A549 (cell line): ENCODE results near the gene PDE3A. TPM values are rescaled to one million over a fixed set of nuclear protein-coding genes. Genes with fewer than 3 reads are reported as not detected.

ENCODE experiments used
- ATAC-seq, 2 experiments: fragments of 200-7000 bp in 1 of 2; fragments of >200 bp in 1 of 2; cut with Nextera tagmentation in 1 of 2; cut with Tn5 transposase in 1 of 2; 3 replicates each; pipeline versions ENCODE4 v1.8.0 to v1.9.1; 2018 to 2020; ENCODE audit warnings: mild to moderate bottlenecking in 1 of 2, moderate library complexity in 1 of 2
- CTCF ChIA-PET: fragments of 300-600 bp; sonication (Branson Sonifier 250); formaldehyde crosslinking; extraction: SDS; loops from one replicate; lab custom pipeline; 2021; ENCODE audit warnings: antibody characterized with exemption, inconsistent platforms; lab: Yijun Ruan, JAX
- POLR2A ChIA-PET: fragments of 350-600 bp; formaldehyde crosslinking; extraction: SDS; loops from one replicate; lab custom pipeline; 2021; ENCODE audit warnings: antibody characterized with exemption, inconsistent platforms; lab: Yijun Ruan, JAX
- DNase-seq, 2 experiments: peaks; one replicate each; pipeline versions ENCODE4 v3.0.0 to v3.0.0-alpha.2; 2011 to 2016; ENCODE audit warnings: low read depth in 1 of 2, low spot score in 1 of 2
- FAIRE-seq: peaks from 2 replicates; lab custom pipeline; 2011; peaks lifted over from hg19 to GRCh38; lab: Jason Lieb, UNC
- H3K27ac ChIP-seq, 2 experiments: fragments of >200 bp; sonication (Bioruptor Twin); formaldehyde crosslinking; 3 replicates each; pipeline ENCODE4 v1.5.1; 2016 to 2017
- H3K4me1 ChIP-seq: fragments of >200 bp; sonication (Bioruptor Twin); formaldehyde crosslinking; 3 replicates; pipeline ENCODE4 v1.6.1; 2016
- H3K4me2 ChIP-seq: fragments of >200 bp; sonication (Bioruptor Twin); formaldehyde crosslinking; 3 replicates; pipeline ENCODE4 v1.6.1; 2016
- H3K4me3 ChIP-seq: fragments of >200 bp; sonication (Bioruptor Twin); formaldehyde crosslinking; 3 replicates; pipeline ENCODE4 v1.5.1; 2016
- H3K9me3 ChIP-seq: fragments of >200 bp; sonication (Bioruptor Twin); formaldehyde crosslinking; 3 replicates; pipeline ENCODE4 v1.6.1; 2016
- ATOH8 ChIP-seq: fragments of 250-450 bp; sonication (Bioruptor Pico); IDR thresholded peaks from 2 replicates; pipeline ENCODE4 v1.5.0; 2020; ENCODE audit warnings: low read depth, mild to moderate bottlenecking, moderate library complexity
- CEBPB ChIP-seq, 2 experiments: fragments of >200 bp in 1 of 2; sonication (Bioruptor Twin) in 1 of 2; formaldehyde crosslinking in 1 of 2; IDR thresholded peaks; 2 replicates each; pipeline ENCODE4 v1.6.1; 2012 to 2016
- CTCF ChIP-seq: fragments of >200 bp; sonication (Bioruptor Twin); formaldehyde crosslinking; IDR thresholded peaks from 3 replicates; pipeline ENCODE4 v1.5.1; 2016
- EHF ChIP-seq: fragments of 250-450 bp; sonication (Bioruptor Pico); IDR thresholded peaks from 2 replicates; pipeline ENCODE4 v1.5.0; 2020; ENCODE audit warnings: mild to moderate bottlenecking
- FOSL2 ChIP-seq, 2 experiments: fragments of 450-650 bp in 1 of 2; fragments of >200 bp in 1 of 2; sonication (Bioruptor Twin) in 1 of 2; formaldehyde crosslinking; IDR thresholded peaks; 2 replicates each; pipeline versions ENCODE4 v1.5.0 to v1.6.1; 2016 to 2020; ENCODE audit warnings: mild to moderate bottlenecking in 1 of 2, moderate library complexity in 1 of 2
- FOXS1 ChIP-seq: fragments of 250-450 bp; sonication (Bioruptor Pico); IDR thresholded peaks from 2 replicates; pipeline ENCODE4 v1.5.0; 2020; ENCODE audit warnings: mild to moderate bottlenecking, moderate library complexity
- GATA3 ChIP-seq: IDR thresholded peaks from 2 replicates; pipeline ENCODE4 v1.6.1; 2012; ENCODE audit warnings: borderline replicate concordance
- HOXA7 ChIP-seq: fragments of 250-450 bp; sonication (Bioruptor Pico); IDR thresholded peaks from 2 replicates; pipeline ENCODE4 v1.5.0; 2020; ENCODE audit warnings: mild to moderate bottlenecking, moderate library complexity
- HOXB5 ChIP-seq: fragments of 250-450 bp; sonication (Bioruptor Pico); IDR thresholded peaks from 2 replicates; pipeline ENCODE4 v1.5.0; 2020; ENCODE audit warnings: mild to moderate bottlenecking, moderate library complexity
- JUN ChIP-seq, 2 experiments: fragments of >200 bp; sonication (Bioruptor Twin); formaldehyde crosslinking; IDR thresholded peaks; 2 replicates in 1 of 2; 3 replicates in 1 of 2; pipeline ENCODE4 v1.6.1; 2016 to 2017
- MAFK ChIP-seq: fragments of 450-650 bp; IDR thresholded peaks from 2 replicates; pipeline ENCODE4 v1.6.1; 2014; ENCODE audit not compliant: partially characterized antibody
- PHF8 ChIP-seq: fragments of 200-600 bp; sonication (generic); IDR thresholded peaks from 2 replicates; pipeline ENCODE4 v1.6.1; 2016; ENCODE audit warnings: low read depth, mild to moderate bottlenecking, antibody characterized with exemption, moderate library complexity, borderline replicate concordance
- POLR2A ChIP-seq: IDR thresholded peaks from 2 replicates; pipeline ENCODE4 v1.6.1; 2012; ENCODE audit warnings: mild to moderate bottlenecking, low read length
- POLR2AphosphoS2 ChIP-seq: conservative IDR thresholded peaks from 2 replicates; pipeline ENCODE4 v1.6.1; 2012; ENCODE audit warnings: low read length, improper control_type of control experiment, inconsistent platforms
- RAD21 ChIP-seq, 2 experiments: fragments of >200 bp in 1 of 2; sonication (Bioruptor Twin) in 1 of 2; formaldehyde crosslinking in 1 of 2; IDR thresholded peaks in 1 of 2; conservative IDR thresholded peaks in 1 of 2; 2 replicates in 1 of 2; 3 replicates in 1 of 2; pipeline ENCODE4 v1.6.1; 2012 to 2018; ENCODE audit warnings: inconsistent platforms in 1 of 2
- RCOR1 ChIP-seq: fragments of 150-350 bp; IDR thresholded peaks from 2 replicates; pipeline ENCODE4 v1.6.1; 2014; ENCODE audit warnings: antibody characterized with exemption, low read length, low read depth
- RFX5 ChIP-seq: fragments of 450-650 bp; IDR thresholded peaks from 2 replicates; pipeline ENCODE4 v1.7.1; 2014; ENCODE audit warnings: antibody characterized with exemption, mild to moderate bottlenecking, moderate library complexity
- SMC3 ChIP-seq: fragments of >200 bp; sonication (Bioruptor Twin); formaldehyde crosslinking; IDR thresholded peaks from 3 replicates; pipeline ENCODE4 v1.6.1; 2018; ENCODE audit warnings: inconsistent platforms
- SREBF2 ChIP-seq: fragments of 450-650 bp; IDR thresholded peaks from 2 replicates; pipeline ENCODE4 v1.6.1; 2014; ENCODE audit warnings: mild to moderate bottlenecking, moderate library complexity
- TFCP2L1 ChIP-seq: fragments of 250-450 bp; sonication (Bioruptor Pico); IDR thresholded peaks from 2 replicates; pipeline ENCODE4 v1.5.0; 2021; ENCODE audit warnings: mild to moderate bottlenecking
- USF2 ChIP-seq: fragments of 450-650 bp; IDR thresholded peaks from 2 replicates; pipeline ENCODE4 v1.6.1; 2014; ENCODE audit warnings: antibody characterized with exemption
- ZC3H11A ChIP-seq: fragments of 450-650 bp; IDR thresholded peaks from 2 replicates; pipeline ENCODE4 v1.6.1; 2014; ENCODE audit warnings: antibody characterized with exemption, mild to moderate bottlenecking
- ZNF302 ChIP-seq: fragments of 250-450 bp; sonication (Bioruptor Pico); IDR thresholded peaks from 2 replicates; pipeline ENCODE4 v1.9.0; 2021; ENCODE audit warnings: inconsistent platforms, mild to moderate bottlenecking, moderate library complexity
- WGBS: methylation state at CpG from one replicate; pipeline ENCODE4 v1.1.6; 2017; ENCODE audit errors: missing lambda C conversion rate; 5-methylcytosine and 5-hydroxymethylcytosine counted together
- polyA plus RNA-seq, 4 experiments: library from polyadenylated mRNA; depleted of rRNA in 3 of 4; stranded (reverse); fragments of >200 nt; fragmentation: RNase III in 1 of 4; extraction: RNeasy Plus Mini Kit Qiagen cat#74134 plus additional on column Dnase treatment in 1 of 4; gene quantifications; 2 replicates in 3 of 4; 3 replicates in 1 of 4; pipeline ENCODE4 v1.2.3, GENCODE V29; 2011 to 2017
- TF ChIP-seq, protein P1 (sequence below): IDR thresholded peaks from 2 replicates; pipeline ENCODE4 v1.6.1; 2012

Gene PDE3A
- polyA plus RNA-seq, 2 of the 4 experiments (the other 2 are of a cell fraction) = 7.6 to 12.7 TPM

- Histone ChIP-seq H3K27ac (peak overlapping the region; percentile 63 to 77; a peak in 5 of 6 replicates), H3K4me2 (no peak overlapping the region)
- peak; percentile 67 for FAIRE-seq
- TF ChIP-seq CTCF = peak; percentile 59
- peak in 1 of 2 experiments; percentile 57; a peak in 2 of 4 replicates for TF ChIP-seq CEBPB (IDR thresholded peaks at IDR 0.05)
- peak; percentile 58 to 60 for TF ChIP-seq RAD21 (conservative IDR thresholded peaks at IDR 0.05 in 1 of 2, IDR thresholded peaks at IDR 0.05 in 1 of 2)
- TF ChIP-seq SMC3 = peak; percentile 72
- TF ChIP-seq FOSL2 (IDR thresholded peaks at IDR 0.05) = no peak
- TF ChIP-seq FOSL2 (CRISPR knock-in tag; IDR thresholded peaks at IDR 0.05) = no peak
- no peak for TF ChIP-seq POLR2A
- no peak for TF ChIP-seq POLR2AphosphoS2
- TF ChIP-seq, all 56 proteins: peak for 4
- Histone ChIP-seq H3K9me3 (no peaks in the 10 kb centered on the region), H3K4me1 (peaks cover 54% of the 10 kb centered on the region), H3K4me3 (no peak overlapping the region)
- WGBS = 21% methylated on average over 2 of the region's 2 CpGs
- peak; percentile 18 to 29 for DNase-seq
- CTCF ChIA-PET = interaction anchor here (0.6 to 1.8 kb wide), 8 partner anchors 8 to 906 kb away, joined by 3 to 6 read pairs (median 3); no protein-coding TSS in a partner anchor
- ATAC-seq = 0 out of 6 replicates have a peak, but pooled peaks of 1 of the 2 experiments have one; percentile 35
- POLR2A ChIA-PET = no interaction called here
Measured at GRCh38 chr12:20463913-20464524, 95.7 kb downstream of the PDE3A start.

- no peak for ATAC-seq
- no peak for FAIRE-seq
- ChIA-PET CTCF (interaction anchor here (1.4 kb wide), 1 partner anchor 132 kb away, joined by 3 read pairs; no protein-coding TSS in a partner anchor), POLR2A (no interaction called here)
- Histone ChIP-seq H3K27ac (peak overlapping the region in 1 of 2 experiments; percentile 55; a peak in 1 of 6 replicates), H3K4me1 (peaks cover 36% of the 10 kb centered on the region), H3K9me3 (peaks cover 2% of the 10 kb centered on the region; the same call in 1 of the 3 replicates), H3K4me2 (no peak overlapping the region), H3K4me3 (no peak overlapping the region)
- no peak for DNase-seq
- TF ChIP-seq TFCP2L1 (no peak), RFX5 (no peak), USF2 (no peak), RCOR1 (no peak), ZC3H11A (no peak), MAFK (no peak), RAD21 (conservative IDR thresholded peaks at IDR 0.05 in 1 of 2, IDR thresholded peaks at IDR 0.05 in 1 of 2) (no peak), PHF8 (no peak), GATA3 (no peak), SMC3 (no peak), SREBF2 (no peak), HOXA7 (CRISPR knock-in tag) (no peak), FOXS1 (CRISPR knock-in tag) (no peak), JUN (IDR thresholded peaks at IDR 0.05) (no peak), ZNF302 (no peak), ATOH8 (CRISPR knock-in tag) (no peak), CEBPB (IDR thresholded peaks at IDR 0.05) (no peak), HOXB5 (CRISPR knock-in tag) (no peak), EHF (CRISPR knock-in tag) (no peak)
- TF ChIP-seq, protein P1, sequence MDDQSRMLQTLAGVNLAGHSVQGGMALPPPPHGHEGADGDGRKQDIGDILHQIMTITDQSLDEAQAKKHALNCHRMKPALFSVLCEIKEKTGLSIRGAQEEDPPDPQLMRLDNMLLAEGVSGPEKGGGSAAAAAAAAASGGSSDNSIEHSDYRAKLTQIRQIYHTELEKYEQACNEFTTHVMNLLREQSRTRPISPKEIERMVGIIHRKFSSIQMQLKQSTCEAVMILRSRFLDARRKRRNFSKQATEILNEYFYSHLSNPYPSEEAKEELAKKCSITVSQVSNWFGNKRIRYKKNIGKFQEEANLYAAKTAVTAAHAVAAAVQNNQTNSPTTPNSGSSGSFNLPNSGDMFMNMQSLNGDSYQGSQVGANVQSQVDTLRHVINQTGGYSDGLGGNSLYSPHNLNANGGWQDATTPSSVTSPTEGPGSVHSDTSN = no peak
- 91% methylated on average over 4 of the region's 4 CpGs for WGBS
Measured at GRCh38 chr12:20469300-20469699, 101.0 kb downstream of the PDE3A start.
